Stimulated activated CD4-positive, alpha-beta T cell treated with anti-CD3 and anti-CD28 coated beads, Interleukin-15, amount 100 ng/mL, for 24 hours (primary cell): Measurements from ENCODE around the gene CGB2.
"Not testable (repeated sequence)": the region's sequence is repeated elsewhere in the genome, so short reads cannot be mapped to it uniquely, and the experiment has no call there.

Experiments
- DNase-seq: peaks from one replicate; pipeline ENCODE4 v3.0.0-alpha.2; 2020

CGB2 gene

DNA sequence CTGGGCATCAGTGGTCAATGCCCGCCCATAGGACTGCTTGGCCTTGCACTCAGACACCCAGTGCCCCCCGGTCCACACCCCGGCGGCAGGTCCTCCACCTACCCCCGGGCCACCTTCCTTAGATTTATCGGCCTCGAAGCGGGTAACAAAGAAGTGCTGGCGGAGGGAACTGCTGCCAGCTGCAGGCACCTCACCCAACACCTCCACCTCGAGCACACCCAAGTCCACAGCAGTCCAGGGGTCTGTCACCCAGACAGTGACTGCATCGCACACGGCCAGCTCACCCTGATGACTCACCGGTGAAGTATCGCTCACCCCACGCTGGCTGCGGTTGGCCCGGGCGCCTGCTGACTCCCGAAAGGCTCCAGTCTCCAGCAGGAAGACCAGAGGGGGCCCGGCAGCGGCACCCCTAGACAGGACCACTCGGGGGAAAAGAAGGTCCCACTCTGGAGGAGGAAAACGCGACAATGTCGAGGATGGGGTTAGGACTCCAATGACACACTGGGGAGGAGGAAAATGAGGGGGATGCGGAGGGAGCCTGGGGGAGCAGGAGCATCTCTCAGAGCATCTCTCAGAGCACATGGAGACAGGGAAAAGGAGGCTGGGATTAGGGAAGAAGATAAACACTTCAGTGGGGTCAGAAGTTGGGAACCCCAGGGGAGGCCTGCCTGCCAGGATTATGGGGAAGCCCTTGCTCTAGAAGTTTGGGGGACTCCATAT lies 7.0 kb downstream of the CGB2 start:
- DNase-seq = not testable (repeated sequence)

DNA sequence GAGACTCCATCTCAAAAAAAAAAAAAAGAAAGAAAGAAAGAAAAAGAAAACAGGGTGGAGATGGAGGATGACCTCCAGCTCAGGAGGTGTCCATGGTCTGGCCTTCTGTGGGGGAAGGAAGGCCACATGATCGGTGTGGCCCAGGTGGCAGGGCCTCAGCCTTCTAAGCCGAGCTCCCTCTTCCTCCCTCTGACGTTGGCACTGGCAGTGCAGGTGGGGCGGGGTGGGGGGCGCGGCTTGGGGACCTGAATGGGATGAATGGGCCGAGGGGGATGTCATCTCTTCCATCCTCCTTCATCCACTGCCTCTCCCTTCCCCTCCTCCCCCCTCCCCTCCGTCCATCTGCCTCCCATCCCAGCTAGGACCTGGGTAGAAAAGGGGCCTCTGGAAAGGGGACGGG lies 8.0 kb downstream of the CGB2 start:
- DNase-seq = not testable (repeated sequence)

DNA sequence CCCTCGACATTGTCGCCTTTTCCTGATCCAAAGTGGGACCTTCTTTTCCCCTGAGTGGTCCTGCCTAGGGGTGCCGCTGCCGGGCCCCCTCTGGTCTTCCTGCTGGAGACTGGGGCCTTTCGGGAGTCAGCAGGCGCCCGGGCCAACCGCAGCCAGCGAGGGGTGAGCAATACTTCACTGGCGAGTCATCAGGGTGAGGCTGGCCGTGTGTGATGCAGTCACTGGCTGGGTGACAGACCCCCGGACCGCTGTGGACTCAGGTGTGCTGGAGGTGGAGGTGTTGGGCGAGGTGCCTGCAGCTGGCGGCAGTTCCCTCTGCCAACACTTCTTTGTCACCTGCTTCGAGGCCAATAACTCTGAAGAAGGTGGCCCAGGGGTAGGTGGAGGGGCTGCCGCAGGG lies 10.5 kb downstream of the CGB2 start:
- no peak for DNase-seq

DNA sequence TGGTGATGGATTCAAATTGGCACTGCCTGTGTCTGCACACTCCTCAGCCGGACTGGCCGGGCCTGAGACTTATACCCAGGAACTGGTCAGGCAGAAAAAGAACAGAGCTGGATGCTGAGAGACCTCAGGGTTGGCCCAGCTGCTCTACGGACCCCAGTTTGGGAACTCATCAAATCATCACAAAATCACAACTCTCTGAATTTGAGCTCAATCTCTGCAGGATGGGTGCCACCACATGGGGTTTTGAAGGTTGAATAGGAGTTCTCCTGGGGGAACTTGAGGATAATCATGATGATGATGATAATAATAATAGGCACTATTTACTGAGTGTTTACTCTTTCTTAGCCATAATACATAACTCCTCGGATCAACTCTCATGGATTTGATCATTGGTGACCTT lies 11.0 kb downstream of the CGB2 start:
- not testable (repeated sequence) for DNase-seq

DNA sequence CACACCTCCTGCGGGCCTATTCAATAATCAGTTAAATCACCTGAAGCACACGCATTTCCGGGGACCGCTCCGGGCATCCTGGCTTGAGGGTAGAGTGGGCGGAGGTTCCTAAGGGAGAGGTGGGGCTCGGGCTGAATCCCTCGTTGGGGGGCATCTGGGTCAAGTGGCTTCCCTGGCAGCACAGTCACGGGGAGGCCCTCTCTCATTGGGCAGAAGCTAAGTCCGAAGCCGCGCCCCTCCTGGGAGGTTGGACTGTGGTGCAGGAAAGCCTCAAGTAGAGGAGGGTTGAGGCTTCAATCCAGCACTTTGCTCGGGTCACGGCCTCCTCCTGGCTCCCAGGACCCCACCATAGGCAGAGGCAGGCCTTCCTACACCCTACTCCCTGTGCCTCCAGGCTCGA lies 11.9 kb downstream of the CGB2 start, which contains the start of gene CGB5:
TSS of gene CGB5 (plus strand) at position 301 of the 400 bp plus-strand sequence. CDS start 362 bp downstream, outside the sequence.
- not testable (repeated sequence) for DNase-seq

DNA sequence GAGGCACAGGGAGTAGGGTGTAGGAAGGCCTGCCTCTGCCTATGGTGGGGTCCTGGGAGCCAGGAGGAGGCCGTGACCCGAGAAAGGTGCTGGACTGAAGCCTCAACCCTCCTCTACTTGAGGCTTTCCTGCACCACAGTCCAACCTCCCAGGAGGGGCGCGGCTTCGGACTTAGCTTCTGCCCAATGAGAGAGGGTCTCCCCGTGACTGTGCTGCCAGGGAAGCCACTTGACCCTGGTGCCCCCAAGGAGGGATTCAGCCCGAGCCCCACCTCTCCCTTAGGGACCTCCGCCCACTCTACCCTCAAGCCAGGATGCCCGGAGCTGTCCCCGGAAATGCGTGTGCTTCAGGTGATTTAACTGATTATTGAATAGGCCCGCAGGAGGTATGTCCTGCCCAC lies 17.3 kb downstream of the CGB2 start, which contains the start of gene CGB8:
TSS of gene CGB8 (minus strand) at position 101 of the 400 bp plus-strand sequence. CDS start 372 bp downstream, outside the sequence.
- DNase-seq = not testable (repeated sequence)

DNA sequence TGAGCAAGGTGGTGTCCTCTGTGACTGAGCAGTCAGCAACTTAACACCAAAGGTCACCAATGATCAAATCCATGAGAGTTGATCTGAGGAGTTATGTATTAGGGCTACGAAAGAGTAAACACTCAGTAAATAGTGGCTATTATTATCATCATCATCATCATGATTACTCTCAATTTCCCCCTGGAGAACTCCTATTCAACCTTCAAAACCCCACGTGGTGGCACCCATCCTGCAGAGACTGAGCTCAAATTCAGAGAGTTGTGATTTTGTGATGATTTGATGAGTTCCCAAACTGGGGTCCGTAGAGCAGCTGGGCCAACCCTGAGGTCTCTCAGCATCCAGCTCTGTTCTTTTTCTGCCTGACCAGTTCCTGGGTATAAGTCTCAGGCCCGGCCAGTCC lies 18.1 kb downstream of the CGB2 start:
- DNase-seq = not testable (repeated sequence)

DNA sequence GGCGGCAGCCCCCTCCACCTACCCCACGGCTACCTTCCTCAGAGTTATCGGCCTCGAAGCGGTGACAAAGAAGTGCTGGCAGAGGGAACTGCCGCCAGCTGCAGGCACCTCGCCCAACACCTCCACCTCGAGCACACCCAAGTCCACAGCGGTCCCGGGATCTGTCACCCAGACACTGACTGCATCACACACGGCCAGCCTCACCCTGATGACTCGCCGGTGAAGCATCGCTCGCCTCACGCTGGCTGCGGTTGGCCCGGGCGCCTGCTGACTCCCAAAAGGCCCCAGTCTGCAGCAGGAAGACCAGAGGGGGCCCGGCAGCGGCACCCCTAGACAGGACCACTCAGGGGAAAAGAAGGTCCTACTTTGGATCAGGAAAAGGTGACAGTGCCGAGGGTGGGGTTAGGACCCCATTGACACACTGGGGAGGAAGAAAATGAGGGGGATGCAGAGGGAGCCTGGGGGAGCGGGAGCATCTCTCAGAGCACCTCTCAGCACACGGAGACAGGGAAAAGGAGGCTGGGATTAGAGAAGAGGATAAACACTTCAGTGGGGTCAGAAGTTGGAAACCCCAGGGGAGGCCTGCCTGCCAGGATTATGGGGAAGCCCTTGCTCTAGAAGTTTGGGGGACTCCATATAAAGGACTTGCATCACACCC lies 18.8 kb downstream of the CGB2 start:
- not testable (repeated sequence) for DNase-seq

DNA sequence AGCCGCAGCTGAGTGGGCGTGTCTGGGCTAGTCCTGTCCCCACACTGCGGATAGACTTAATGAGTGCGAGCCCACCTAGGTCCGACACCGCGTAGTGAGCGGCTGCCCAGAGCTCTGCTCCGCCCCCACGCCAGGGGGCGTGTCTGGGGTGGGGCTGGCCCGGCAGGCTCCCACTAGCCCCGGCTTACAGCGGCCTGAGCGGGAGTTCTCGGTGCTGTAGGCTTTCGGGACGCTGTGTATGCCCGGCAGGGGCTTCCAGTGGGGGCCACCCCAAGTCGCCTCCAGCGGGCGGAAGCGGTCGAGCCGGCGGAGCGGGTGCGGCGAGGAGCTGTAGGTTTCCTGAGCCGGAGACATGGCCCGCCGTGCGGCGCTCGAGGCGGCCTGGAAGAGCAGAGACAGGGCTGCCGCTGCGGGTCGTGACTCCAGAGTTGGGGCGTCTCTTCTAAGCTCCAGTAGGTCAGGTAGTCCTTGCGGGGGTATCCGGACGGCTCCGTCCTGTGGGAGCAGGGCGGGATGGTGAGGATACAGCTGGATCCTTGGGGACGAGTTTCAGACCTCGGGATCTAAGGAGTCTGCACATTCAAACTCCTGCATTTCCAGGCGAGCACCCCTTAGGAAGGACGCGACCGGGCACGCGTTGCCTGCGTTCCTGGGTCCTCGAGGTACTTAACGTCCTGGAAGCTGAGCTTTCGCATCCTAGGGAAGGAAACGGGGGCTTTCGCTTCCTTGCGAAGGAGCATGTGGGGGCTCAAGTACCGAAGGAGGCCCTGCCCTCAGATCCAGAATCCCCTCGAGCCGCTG lies 24.6 kb downstream of the CGB2 start:
- peak; percentile 66 for DNase-seq

DNA sequence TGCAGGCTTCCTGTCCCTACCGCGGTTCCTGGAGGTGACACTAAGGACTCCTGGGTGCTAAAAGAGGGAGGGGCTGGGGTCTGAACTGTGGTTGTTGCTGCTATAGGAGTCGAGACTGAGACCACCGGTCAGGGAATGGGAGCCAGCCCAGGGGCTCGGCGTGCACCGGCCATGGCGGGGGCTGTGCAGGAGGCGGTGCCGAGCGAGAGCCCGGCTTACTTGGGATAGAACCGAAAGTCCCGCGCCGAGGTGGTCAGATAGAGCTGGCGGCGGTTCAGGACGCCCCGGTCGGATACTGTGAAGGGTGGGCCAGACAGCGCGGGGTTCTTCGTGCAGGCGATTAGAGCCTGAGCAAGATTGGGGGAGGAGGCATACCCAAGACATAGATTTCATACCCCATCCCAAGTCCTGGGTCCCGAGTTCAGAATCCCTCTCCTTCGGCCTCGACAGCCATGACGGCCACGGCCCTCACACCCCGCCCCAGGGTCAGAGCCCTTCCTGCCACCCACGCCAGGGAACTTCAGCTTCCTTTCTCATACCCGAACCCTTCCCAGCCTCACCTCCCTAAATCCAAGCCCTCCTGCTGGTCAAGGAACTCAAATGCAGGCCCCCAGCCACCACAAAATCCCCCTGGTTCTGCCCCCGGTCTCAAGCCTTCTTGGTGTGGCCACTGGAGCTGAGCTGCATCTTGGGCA lies 25.4 kb downstream of the CGB2 start:
- not testable (repeated sequence) for DNase-seq

DNA sequence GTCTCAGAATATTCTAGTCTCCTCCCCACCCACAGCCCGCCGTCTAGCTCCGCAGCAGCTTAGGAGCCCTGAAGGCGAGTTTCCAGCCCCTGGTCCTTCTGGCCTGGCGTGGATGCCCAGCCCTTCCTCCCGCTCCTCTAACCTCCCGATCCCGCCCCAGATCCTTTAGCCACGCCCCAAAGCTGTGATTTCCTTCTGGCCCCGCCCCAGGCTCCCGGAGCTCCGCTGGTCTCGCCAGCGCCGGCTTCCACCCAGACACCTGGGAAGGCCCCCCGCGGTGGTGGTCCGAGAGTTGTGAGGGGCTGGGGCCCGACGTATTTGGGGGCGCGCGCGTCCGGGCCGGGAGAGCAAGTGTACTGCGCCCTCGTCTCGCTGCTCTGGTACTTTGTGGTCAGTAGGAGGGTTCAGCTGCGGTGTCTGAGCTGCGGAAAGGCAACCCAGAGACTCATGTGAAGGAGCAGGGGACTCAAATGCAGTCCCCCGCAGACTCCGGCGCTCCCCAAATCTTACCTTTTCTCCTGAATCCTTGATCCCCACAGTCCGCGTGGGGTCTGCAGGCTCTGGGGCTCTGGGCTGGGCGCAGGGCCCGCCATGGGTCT lies 26.0 kb downstream of the CGB2 start, which contains the start of gene CGB7:
TSS of gene CGB7 (minus strand) at position 114 of the 599 bp plus-strand sequence. CDS start 2,374 bp downstream, outside the sequence.
- DNase-seq = peak; percentile 69

DNA sequence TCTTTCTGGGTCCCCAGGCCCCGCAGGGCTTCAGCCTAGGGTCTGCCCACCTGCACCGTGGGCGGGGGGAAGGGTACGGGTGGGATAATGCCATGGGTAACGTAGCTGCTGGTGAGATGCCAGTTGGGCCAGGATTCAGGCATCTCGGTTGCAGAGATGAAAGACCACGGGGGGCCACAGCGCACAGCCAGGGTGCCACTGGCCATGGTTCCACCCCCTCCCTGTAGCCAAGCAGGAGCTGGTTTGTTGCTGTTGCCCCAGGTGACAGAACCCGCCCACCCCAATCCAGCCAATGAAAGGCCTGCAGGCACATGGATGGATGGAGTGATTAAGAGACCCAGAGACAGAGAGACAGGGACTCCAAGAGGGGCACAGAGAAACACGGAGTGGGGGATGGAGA lies 26.9 kb downstream of the CGB2 start:
- peak; percentile 50 for DNase-seq

DNA sequence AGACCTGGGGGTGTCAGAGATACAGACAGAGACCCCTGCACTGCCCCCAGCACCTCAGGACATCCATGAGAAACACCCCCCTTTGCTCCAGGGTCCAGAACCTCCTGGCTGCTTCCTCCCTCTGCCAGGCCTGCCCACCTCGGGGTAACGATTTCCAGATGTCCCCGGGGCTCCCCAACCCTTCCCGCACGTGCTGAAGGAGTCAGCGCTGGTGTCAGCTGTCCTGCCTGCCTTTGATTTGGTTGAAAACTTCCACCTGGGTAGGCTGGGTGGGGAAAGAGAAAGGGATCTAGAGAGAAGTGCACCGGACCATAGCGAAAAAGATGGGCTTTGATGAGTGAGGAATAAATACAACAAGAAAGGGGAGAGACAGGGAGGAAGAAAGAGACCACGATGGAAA lies 27.4 kb downstream of the CGB2 start:
- DNase-seq = no peak

DNA sequence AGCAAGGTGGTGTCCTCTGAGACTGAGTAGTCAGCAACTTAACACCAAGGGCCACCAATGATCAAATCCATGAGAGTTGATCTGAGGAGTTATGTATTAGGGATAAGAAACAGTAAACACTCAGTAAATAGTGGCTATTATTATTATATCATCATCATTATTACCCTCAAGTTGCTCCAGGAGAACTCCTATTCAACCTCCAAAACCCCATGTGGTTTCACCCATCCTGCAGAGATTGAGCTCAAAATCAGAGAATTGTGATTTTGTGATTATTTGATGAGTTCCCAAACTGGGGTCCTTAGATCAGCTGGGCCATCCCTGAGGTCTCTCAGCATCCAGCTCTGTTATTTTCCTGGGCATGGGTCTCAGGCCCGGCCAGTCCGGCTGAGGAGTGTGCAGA lies 29.3 kb downstream of the CGB2 start:
- no peak for DNase-seq

DNA sequence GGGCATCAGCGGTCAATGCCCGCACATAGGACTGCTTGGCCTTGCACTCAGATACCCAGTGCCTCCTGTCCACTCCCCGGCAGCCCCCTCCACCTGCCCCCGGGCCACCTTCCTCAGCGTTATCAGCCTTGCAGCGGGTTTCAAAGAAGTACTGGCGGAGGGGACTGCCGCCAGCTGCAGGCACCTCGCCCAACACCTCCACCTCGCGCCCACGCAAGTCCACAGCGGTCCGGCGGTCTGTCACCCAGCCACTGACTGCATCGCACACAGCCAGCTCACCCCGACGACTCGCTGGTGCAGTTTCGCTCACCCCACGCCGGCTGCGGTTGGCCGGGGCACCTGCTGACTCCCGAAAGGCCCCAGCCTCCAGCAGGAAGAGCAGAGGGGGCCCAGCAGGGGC lies 29.8 kb downstream of the CGB2 start:
- DNase-seq = no peak

DNA sequence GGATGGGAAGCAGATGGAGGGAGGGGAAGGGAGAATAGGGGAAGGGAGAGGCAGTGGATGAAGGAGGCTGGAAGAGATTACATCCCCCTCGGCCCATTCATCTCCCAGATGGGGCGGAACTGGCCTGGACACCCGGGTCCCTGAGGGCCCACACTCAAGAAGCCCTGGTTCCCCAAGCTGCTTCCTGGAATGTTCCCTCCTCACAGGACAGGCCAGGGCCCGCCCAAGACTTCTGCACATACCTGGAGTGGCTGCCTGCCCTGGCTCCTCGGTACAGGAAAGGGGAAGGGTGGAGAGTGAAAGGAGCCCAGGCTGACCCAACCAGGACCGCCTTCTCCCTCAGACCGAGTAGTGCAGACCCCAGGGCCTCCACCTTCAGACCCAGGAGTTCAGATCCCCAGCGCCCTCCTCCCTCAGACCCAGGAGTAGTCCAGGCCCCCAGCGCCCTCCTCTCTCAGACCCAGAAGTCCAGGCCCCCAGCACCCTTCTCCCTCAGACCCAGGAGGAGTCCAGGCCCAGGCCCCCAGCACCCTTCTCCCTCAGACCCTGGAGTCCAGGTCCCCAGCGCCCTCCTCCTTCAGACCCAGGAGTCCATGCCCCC lies 32.4 kb downstream of the CGB2 start:
- no peak for DNase-seq

DNA sequence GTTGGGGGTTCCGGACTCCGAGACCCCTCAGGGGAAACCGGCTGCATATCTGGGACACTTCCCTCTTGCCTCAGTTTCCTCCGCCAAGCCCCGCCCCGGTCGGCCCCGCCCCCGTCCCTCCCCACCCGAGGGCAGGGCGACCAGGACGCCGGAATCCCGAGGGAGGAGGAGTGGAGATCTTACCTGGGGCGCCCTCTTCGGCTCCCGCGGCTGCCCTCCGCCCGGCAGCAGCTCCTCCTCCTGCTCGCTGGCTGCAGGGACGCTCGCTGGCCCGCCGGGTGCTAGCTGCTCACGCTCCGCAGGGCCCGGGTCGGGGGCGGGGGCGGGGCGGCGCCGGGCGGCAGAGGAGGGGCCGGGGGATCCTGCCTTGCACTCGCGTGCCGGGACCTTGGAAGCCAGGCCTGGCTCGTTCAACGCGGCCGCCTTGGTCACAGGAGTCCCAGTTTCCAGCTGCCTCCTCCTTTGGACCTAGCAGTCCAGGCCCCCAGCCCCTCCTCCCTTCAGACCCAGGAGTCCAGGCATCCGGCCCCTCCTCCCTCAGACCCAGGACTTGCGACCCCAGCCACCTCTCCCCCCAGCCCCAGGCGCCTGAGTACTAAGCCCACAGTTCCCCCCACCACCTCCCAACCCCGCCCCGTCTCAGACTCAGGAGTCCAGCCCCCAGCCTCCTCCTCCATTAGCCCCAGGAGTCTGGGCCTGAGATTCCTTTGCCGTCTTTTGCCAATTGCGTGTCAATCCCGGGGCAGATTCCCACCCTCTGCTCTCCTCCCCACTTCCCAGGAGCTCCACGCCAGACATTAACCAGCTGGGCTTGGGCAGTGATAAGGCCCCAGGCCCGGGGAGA lies 33.3 kb downstream of the CGB2 start, which contains the start of gene NTF4:
TSS of gene NTF4 (minus strand) at position 51 of the 844 bp plus-strand sequence. CDS start 2,821 bp downstream, outside the sequence.
- peak; percentile 22 for DNase-seq

DNA sequence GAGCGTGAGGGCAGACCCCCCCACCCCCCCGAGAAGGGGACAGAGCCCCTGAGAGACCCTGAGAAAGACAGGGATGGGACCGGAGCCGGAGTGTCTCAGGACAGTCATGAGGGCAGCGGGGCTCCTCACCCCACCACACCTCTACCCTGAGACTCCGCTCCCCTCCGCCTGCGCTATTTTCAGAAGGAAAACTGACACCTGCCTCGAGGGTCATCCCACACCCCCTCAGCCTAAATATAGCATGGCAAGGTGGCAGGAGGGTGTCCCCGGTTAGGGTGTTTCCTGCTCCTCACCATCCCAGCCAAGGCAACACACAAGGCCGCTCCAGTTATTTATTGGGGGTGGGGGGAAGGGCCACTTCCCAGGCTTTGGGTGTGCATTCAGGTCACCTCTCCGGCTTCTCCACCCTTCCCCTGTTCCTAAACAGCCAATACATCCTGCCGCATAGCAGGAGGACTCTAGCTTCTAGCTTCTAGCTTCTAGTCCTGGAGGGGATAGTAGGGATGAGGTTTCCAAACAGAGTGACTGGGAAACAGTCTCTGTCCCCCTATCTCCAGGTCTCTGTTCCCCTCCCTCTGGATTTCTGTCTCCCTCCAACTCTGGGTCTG lies 34.3 kb downstream of the CGB2 start:
- no peak for DNase-seq

DNA sequence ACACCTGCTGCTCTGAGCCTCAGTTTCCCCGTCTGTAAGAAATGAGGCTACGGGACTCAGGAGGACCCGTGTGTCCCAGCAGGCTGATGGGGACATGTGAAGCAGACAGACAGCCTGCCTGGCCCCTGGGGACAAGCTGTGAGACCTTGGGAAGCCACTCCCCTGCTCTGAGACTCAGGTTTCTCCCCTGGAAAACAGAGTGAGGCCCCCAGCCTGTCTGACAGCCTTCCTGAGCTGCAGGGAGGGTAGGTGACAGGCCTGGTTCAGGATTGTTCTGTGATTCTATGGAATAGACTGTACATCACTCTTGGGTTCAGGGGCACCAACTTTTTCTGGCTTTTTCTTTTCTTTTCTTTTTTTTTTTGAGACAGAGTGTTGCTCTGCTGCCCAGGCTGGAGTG lies 35.9 kb downstream of the CGB2 start:
- no peak for DNase-seq

DNA sequence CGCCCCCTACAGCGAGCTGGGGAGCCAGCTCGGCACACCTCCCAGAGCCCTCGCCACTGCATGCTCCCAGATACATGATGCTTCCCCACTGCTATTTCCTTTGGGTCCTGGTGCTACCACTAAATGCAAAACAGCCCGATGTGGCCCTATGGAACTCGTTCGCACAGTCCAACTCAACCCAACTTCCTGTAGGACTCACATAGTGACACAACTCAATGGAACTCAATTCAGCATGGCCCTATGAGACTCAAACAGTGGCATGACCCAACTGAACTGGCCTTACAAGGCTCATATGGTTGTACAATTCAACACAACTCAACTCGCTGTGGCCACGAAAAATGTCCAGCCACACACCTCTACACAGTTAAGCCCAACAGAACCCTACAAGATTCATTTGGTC lies 37.3 kb downstream of the CGB2 start:
- DNase-seq = no peak
